Measurements from ENCODE around the gene HOXC5. TPM values are rescaled to one million over a fixed set of nuclear protein-coding genes. Genes with fewer than 3 reads are reported as not detected.

The HOXC5 gene
- total RNA-seq, 2 experiments from 2014 or later, result not detected

- intact Hi-C loops (cut with DNase I, micrococcal nuclease), result no loop called here
- H3K4me3 Mint-ChIP-seq, result no peak overlapping the region
- peaks cover 65% of the 10 kb centered on the region for H3K27me3 Mint-ChIP-seq
- CTCF ChIA-PET, result interaction anchor here (0.9 to 3.5 kb wide), 7 partner anchors 8 to 184 kb away, joined by 3 to 23 read pairs (median 4); partner anchors contain the start of gene HOXC5
- H3K9me3 Mint-ChIP-seq (ENCODE audit: low read depth), result no peaks in the 10 kb centered on the region
- ATAC-seq (no peak), DNase-seq (no peak)
- H3K36me3 Mint-ChIP-seq (ENCODE audit: low read depth), result no peaks in the 10 kb centered on the region
- H3K4me1 Mint-ChIP-seq, result peaks cover 11% of the 10 kb centered on the region
- H3K27ac Mint-ChIP-seq, result no peak overlapping the region
- POLR2A ChIA-PET, result no interaction called here
Observed at GRCh38 chr12:54024127-54024526, 8.7 kb upstream of the HOXC5 start.

- no peak for DNase-seq
- H3K27me3 Mint-ChIP-seq, result peaks cover 67% of the 10 kb centered on the region
- no peaks in the 10 kb centered on the region for H3K9me3 Mint-ChIP-seq (ENCODE audit: low read depth)
- H3K27ac Mint-ChIP-seq, result no peak overlapping the region
- H3K36me3 Mint-ChIP-seq (ENCODE audit: low read depth), result no peaks in the 10 kb centered on the region
- peaks cover 15% of the 10 kb centered on the region for H3K4me1 Mint-ChIP-seq
- ATAC-seq, result no peak
- no peak overlapping the region for H3K4me3 Mint-ChIP-seq
- ChIA-PET POLR2A (no interaction called here), CTCF (interaction anchor here (0.7 to 1.4 kb wide), 6 partner anchors 9 to 241 kb away, joined by 3 to 5 read pairs (median 3); partner anchors contain the start of gene SMUG1)
- intact Hi-C loops (cut with DNase I, micrococcal nuclease), result no loop called here
Observed at GRCh38 chr12:54024581-54025305, 8.1 kb upstream of the HOXC5 start.

GRCh38 chr12:54025499-54026405 lies 7.1 kb upstream of the HOXC5 start:
- no peaks in the 10 kb centered on the region for H3K9me3 Mint-ChIP-seq (ENCODE audit: low read depth)
- ChIA-PET POLR2A (no interaction called here), CTCF (interaction anchor here (0.7 to 1.2 kb wide), 5 partner anchors 40 to 242 kb away, joined by 3 to 4 read pairs (median 3); partner anchors contain the start of gene SMUG1)
- intact Hi-C loops (cut with DNase I, micrococcal nuclease), result no loop called here
- DNase-seq (no peak), ATAC-seq (no peak)
- H3K27ac Mint-ChIP-seq, result no peak overlapping the region
- H3K27me3 Mint-ChIP-seq, result peaks cover 70% of the 10 kb centered on the region
- H3K36me3 Mint-ChIP-seq (ENCODE audit: low read depth), result no peaks in the 10 kb centered on the region
- peaks cover 17% of the 10 kb centered on the region for H3K4me1 Mint-ChIP-seq
- no peak overlapping the region for H3K4me3 Mint-ChIP-seq

- H3K27me3 Mint-ChIP-seq, result peaks cover 69% of the 10 kb centered on the region
- peaks cover 17% of the 10 kb centered on the region for H3K4me1 Mint-ChIP-seq
- H3K4me3 Mint-ChIP-seq, result no peak overlapping the region
- H3K36me3 Mint-ChIP-seq (ENCODE audit: low read depth), result no peaks in the 10 kb centered on the region
- no peak for DNase-seq
- H3K9me3 Mint-ChIP-seq (ENCODE audit: low read depth), result no peaks in the 10 kb centered on the region
- no peak overlapping the region for H3K27ac Mint-ChIP-seq
- ATAC-seq, result no peak
- intact Hi-C loops (cut with DNase I, micrococcal nuclease), result no loop called here
- ChIA-PET CTCF (interaction anchor here (0.6 to 1.5 kb wide), 11 partner anchors 9 to 273 kb away, joined by 3 to 6 read pairs (median 4); no protein-coding TSS in a partner anchor), POLR2A (no interaction called here)
Observed at GRCh38 chr12:54026640-54027441, 6.0 kb upstream of the HOXC5 start.

- Mint-ChIP-seq H3K27me3 (peaks cover 68% of the 10 kb centered on the region), H3K9me3 (ENCODE audit: low read depth) (no peaks in the 10 kb centered on the region), H3K36me3 (ENCODE audit: low read depth) (no peaks in the 10 kb centered on the region), H3K27ac (no peak overlapping the region), H3K4me1 (peaks cover 17% of the 10 kb centered on the region), H3K4me3 (no peak overlapping the region)
- DNase-seq, result no peak
- intact Hi-C loops (cut with DNase I, micrococcal nuclease), result no loop called here
- ChIA-PET POLR2A (interaction anchor here (0.6 kb wide), 1 partner anchor 61 kb away, joined by 3 read pairs; no protein-coding TSS in a partner anchor), CTCF (interaction anchor here (0.8 to 1.5 kb wide), 7 partner anchors 10 to 174 kb away, joined by 3 to 6 read pairs (median 4); no protein-coding TSS in a partner anchor)
- no peak for ATAC-seq
Observed at GRCh38 chr12:54027442-54027786, 5.4 kb upstream of the HOXC5 start.

GRCh38 chr12:54028314-54029201 lies 4.3 kb upstream of the HOXC5 start, which contains the start of gene HOXC6:
TSS of gene HOXC6 (plus strand) at chr12:54028440. CDS start at chr12:54028522, 82 bp downstream.
- Mint-ChIP-seq H3K4me3 (peak within 1 kb of the TSS; percentile 2), H3K36me3 (ENCODE audit: low read depth) (no peaks in the 10 kb centered on the region), H3K27ac (no peak within 1 kb of the TSS), H3K4me1 (peaks cover 23% of the 10 kb centered on the region), H3K9me3 (ENCODE audit: low read depth) (peaks cover 3% of the 10 kb centered on the region), H3K27me3 (peaks cover 67% of the 10 kb centered on the region)
- POLR2A ChIA-PET, result interaction anchor here (0.6 kb wide), 1 partner anchor 62 kb away, joined by 3 read pairs; no protein-coding TSS in a partner anchor
- DNase-seq (no peak), ATAC-seq (peak; percentile 48)
- intact Hi-C loops (cut with DNase I, micrococcal nuclease), result no loop called here
- CTCF ChIA-PET, result interaction anchor here (0.6 to 1.5 kb wide), 9 partner anchors 11 to 190 kb away, joined by 3 to 7 read pairs (median 3); no protein-coding TSS in a partner anchor

- intact Hi-C loops (cut with DNase I, micrococcal nuclease), result no loop called here
- ChIA-PET CTCF (interaction anchor here (0.5 to 4.3 kb wide), 11 partner anchors 13 to 228 kb away, joined by 3 to 56 read pairs (median 5); no protein-coding TSS in a partner anchor), POLR2A (no interaction called here)
- Mint-ChIP-seq H3K4me1 (peaks cover 27% of the 10 kb centered on the region), H3K36me3 (ENCODE audit: low read depth) (no peaks in the 10 kb centered on the region), H3K27me3 (peaks cover 66% of the 10 kb centered on the region), H3K4me3 (no peak overlapping the region), H3K9me3 (ENCODE audit: low read depth) (peaks cover 3% of the 10 kb centered on the region), H3K27ac (no peak overlapping the region)
- no peak for ATAC-seq
- no peak for DNase-seq
Observed at GRCh38 chr12:54029529-54030441, 3.1 kb upstream of the HOXC5 start.

GRCh38 chr12:54030442-54030801 lies 2.4 kb upstream of the HOXC5 start:
- H3K36me3 Mint-ChIP-seq (ENCODE audit: low read depth), result no peaks in the 10 kb centered on the region
- ATAC-seq (no peak), DNase-seq (no peak)
- peaks cover 71% of the 10 kb centered on the region for H3K27me3 Mint-ChIP-seq
- intact Hi-C loops (cut with DNase I, micrococcal nuclease), result no loop called here
- peaks cover 29% of the 10 kb centered on the region for H3K4me1 Mint-ChIP-seq
- peaks cover 3% of the 10 kb centered on the region for H3K9me3 Mint-ChIP-seq (ENCODE audit: low read depth)
- POLR2A ChIA-PET, result interaction anchor here (0.6 kb wide), 1 partner anchor 287 kb away, joined by 3 read pairs; no protein-coding TSS in a partner anchor
- no peak overlapping the region for H3K4me3 Mint-ChIP-seq
- CTCF ChIA-PET, result interaction anchor here (0.5 to 4.3 kb wide), 10 partner anchors 11 to 184 kb away, joined by 3 to 72 read pairs (median 6); partner anchors contain the start of gene SMUG1
- no peak overlapping the region for H3K27ac Mint-ChIP-seq

GRCh38 chr12:54030889-54031471 lies 1.9 kb upstream of the HOXC5 start:
- intact Hi-C loops (cut with DNase I, micrococcal nuclease), result no loop called here
- ATAC-seq (no peak), DNase-seq (no peak)
- Mint-ChIP-seq H3K4me3 (no peak overlapping the region), H3K27ac (no peak overlapping the region), H3K9me3 (ENCODE audit: low read depth) (peaks cover 3% of the 10 kb centered on the region), H3K36me3 (ENCODE audit: low read depth) (no peaks in the 10 kb centered on the region), H3K27me3 (peaks cover 70% of the 10 kb centered on the region), H3K4me1 (peaks cover 29% of the 10 kb centered on the region)
- CTCF ChIA-PET, result interaction anchor here (0.5 to 4.3 kb wide), 14 partner anchors 8 to 176 kb away, joined by 3 to 72 read pairs (median 8); partner anchors contain the start of gene SMUG1
- POLR2A ChIA-PET, result interaction anchor here (0.6 kb wide), 1 partner anchor 288 kb away, joined by 3 read pairs; no protein-coding TSS in a partner anchor

Measured in activated CD4-positive, alpha-beta T cell treated with anti-CD3 and anti-CD28 coated beads for 36 hours (primary cell).